Measurements from ENCODE around the gene TMEM238L.

Gene TMEM238L

DNA sequence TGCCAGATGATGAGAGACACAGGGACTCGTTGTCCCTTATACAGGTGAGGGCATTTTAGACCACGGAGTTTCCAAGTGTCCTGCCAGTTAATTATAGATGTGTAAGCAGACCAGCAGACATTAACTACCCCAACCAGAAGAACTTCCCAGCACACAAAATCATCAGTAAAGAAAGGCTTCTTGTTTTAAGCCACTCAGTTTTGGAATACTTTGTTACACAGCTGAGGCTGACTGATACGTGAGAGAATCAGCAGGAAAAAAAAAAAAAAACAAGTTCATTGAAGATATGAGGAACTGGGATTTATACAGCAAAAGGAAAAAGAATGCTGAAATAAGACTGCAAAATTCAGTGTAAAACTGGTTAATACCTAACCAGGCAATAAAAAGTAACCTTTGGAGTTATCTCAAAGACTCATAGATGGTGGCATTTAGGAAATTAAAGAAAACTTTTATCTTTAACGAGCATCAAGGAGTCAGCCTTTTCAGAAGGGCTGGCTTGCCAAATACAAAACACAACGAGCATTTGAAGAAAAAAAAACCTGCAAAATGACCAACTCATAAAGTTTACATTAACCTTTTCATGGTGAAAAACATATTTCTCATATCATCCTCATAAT, 28.1 kb downstream of the TMEM238L start:
- no peak for DNase-seq (ENCODE audit: low read depth in 1 of 2, low spot score in 1 of 2)

DNA sequence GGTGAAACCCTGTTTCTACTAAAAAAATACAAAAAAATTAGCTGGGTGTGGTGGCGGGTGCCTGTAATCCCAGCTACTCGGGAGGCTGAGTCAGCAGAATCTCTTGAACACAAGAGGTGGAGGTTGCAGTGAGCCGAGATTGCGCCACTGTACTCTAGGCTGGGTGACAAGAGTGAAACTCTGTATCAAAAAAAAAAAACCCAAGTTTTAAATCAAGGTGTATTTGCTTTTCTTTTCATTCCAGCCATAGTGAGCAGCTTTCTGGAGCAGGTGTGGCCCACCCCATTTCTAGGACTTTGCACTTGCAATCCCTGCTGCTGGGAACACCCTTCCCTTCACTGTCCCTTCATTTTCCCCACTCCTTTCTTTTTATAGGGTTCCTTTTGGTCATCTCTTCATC, 28.8 kb downstream of the TMEM238L start:
- DNase-seq (ENCODE audit: low read depth in 1 of 2, low spot score in 1 of 2) = no peak

DNA sequence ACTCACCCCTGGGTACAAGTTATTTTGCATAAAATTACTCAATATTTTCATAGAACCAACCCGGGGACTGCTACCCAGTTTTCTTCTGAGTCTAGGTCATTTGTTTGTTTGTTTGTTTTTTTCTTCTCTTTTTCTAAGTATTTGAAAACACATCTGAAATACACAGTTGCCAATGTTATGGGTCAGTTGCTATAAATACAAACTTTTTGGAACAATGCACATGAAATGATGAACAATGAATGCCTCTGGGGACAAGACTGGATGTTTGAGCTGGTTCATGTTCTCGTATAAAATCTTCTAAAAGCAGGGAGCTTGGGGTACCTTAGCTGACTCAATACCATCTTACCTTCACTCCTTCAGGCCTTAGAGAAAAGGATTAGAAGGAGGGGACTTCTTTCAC, 30.5 kb downstream of the TMEM238L start:
- DNase-seq (ENCODE audit: low read depth in 1 of 2, low spot score in 1 of 2) = no peak

DNA sequence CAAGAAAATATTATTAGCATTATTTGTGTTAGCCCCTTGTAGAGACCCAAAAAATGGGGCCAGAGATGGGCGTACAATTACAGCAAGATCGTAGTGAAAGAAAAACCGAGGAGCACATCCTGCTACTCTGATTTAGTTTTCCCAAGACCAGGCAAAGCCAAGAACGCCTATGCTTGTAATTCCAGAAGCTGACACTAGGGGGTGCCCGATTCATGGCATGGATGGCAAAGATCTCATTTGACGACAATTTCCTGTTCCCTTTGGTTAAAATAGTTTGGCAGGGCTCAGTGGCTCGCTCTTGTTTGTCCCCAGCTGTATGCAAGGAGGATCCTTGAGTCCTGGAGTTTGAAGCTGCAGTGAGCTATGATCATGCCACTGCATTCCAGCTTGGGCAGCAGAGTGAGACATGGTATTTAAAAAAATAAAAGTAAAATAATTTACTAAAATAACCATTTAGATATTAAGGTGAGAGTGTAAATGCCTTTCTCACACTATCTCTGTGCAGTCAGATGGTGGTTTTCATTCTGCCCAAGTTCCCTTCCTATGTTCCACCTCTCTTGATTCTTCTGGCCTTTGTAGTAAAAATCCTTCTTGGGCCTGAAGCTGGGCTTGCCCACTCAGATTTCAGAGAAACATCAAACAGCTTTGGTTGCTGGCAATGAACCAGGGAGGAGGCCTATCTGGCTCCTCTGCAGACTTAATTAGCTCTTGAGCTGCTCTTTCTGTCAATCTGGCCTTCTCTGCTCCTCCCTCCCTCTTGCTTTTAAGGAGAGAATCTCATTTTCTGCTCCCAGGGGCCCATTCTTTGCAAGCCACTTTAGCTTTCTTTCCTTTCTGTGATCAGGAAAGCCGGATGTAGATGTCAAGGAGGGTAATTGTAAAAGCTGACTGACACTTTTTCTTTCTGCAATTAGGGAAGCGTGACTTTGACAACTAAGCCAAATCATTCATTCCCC, 31.2 kb downstream of the TMEM238L start:
- no peak for DNase-seq (ENCODE audit: low read depth in 1 of 2, low spot score in 1 of 2)

DNA sequence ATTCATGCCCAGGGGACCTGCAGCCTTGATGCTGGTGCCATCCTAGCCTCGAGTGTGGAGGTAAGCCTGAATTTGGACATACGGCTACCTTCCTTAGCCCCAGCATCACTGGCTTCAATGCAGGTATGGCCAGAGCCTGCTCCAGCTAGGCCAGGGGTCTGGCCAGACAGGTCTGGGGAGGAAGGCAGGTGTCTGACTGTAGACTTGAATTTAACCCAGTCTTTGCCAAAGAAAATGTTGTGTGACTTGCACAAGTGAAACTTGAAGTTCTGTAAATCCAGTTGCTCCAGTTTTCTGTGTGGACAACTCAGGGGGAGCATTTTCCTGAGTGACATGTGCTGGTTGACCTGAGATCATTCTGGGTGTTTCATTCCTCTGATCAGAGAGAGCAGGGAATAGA, 32.8 kb downstream of the TMEM238L start:
- DNase-seq (ENCODE audit: low read depth in 1 of 2, low spot score in 1 of 2) = no peak

DNA sequence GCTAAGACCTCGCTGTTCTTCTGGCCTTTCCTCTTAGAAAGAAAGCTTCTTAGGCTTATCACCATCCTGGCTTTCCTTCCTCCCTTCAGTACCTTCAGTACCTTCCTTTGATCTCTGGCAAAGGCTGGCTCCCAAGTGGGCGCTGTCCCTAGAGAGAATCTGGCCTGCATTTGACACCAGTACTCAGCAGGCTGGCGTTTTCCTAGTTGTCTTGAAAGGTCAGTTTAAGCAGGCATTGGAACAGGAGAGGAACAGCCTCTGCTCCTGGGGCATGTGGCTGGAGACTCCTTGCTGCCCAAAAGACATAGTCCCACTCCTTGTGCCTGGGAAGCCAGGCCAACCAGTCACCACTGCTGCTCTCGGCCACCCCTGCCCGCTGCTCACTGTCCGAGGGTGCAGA, 34.1 kb downstream of the TMEM238L start:
- DNase-seq (ENCODE audit: low read depth in 1 of 2, low spot score in 1 of 2) = no peak

DNA sequence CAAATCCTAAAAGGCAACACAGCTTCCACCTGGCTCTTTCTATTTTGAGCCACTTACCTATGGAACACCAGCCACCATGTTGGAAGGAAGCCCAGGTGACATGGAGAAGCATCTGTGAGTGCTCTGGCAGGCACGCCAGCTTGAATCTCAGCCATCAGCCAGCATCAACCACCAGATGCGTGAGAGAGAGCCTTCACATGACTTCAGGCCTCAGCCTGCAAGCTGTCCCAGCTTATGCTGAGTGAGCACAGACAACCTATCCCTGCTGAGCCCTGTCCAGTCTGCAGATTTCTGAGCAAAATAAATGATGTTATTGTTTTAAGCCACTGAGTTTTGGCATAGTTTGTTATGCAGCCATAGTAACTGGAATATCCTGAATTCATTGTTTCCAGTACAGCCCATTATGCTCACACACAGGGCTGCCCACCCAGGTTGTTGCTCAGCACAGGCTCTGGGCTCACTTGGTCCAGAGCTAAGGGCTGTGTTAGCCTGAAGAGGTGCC, 35.1 kb downstream of the TMEM238L start:
- DNase-seq (ENCODE audit: low read depth in 1 of 2, low spot score in 1 of 2) = no peak

DNA sequence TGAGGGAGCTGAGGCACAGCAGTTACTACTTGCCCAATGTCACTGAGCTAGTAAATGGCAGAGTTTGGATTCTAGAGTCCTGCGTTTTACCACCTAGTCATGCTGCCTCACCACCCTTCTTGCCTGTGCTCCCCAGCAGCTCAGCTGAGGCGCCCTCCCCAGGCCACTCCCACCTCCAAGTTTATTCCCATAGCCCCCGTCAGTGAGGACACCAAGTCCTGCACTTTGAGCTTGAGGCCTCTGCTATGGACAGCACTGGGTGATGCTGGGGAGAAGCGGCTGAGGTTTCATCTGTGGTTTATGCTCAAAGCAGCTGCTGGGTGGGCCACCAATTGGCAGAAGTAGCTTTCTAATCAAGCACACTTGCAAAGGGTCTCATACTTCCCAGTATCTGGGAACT, 36.7 kb downstream of the TMEM238L start:
- no peak for DNase-seq (ENCODE audit: low read depth in 1 of 2, low spot score in 1 of 2)

DNA sequence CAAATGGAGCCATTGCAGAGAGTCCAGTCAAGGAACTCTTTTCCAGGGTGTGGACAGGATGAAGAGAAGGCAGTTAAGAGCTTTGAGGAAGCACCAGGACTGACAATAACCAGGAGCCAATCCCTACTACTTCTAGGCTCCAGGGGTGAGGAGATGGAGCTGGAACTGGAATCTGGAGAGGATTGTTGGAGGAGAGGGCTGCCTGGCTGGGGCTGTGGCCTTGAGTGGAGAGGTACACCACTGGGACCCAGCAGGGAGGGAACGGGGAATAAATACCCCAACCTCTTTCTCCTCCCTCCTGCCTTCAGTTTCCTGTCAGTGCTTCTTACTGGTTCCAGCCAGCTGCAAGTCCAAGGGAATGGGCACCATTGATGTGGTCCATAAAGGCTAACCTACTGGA, 41.9 kb downstream of the TMEM238L start:
- no peak for DNase-seq (ENCODE audit: low read depth in 1 of 2, low spot score in 1 of 2)

DNA sequence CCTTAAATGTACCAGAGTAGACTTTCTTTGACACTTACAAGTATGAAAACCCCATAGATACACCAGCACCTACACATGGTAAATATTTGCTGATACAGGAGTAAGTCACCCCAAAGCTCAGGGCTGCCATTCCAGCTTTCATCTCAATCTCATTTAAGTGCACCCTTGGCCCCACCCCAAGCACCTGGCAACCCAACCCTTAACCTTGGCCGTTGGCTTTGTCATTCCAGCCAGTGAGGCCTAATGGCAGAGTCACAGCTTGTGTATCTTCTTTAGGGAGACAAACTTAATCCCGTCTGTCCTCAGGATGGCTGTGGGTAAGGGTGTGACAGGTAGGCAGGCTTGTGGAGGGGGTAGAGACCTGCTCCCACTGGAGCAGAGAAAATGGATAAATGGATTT, 42.6 kb downstream of the TMEM238L start:
- DNase-seq (ENCODE audit: low read depth in 1 of 2, low spot score in 1 of 2) = no peak

DNA sequence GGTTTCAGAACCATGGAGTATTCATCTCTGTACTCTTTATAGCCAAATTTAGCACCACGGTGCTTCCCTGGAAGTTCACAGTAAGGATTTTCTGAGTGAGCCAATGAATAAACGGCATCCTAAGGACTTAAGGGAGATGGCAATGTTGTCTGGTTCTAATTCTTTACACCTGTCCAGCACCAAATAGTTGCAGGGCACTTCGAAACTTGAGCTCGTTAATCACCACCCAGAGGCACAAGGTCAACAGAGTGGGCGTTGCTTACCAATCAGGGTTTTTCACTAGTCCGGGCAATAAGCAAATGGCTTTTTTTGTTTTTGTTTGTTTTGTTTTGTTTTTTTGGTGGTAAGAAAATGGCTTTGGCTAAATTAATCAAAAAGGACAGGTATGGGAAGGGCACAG, 45.8 kb downstream of the TMEM238L start:
- no peak for DNase-seq (ENCODE audit: low read depth in 1 of 2, low spot score in 1 of 2)

DNA sequence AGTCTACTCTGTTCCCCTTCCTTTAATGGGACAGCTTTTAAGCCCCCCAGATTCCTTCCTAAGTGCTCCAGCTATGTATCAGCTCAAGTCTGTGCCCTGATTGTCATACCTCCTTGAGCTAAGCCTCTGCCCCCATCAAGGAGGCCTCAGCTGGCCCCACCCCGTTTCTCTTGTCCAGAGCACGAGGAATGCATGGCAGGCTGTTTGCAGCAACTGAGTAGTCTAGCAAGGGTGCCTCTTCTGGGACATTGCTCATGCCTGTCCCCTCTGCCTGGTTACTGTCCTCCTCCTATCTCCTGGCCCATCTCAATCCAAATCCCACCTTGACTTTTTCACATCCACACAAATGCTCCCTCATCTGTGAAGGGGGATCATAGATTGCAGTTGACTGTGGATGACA, 46.3 kb downstream of the TMEM238L start:
- no peak for DNase-seq (ENCODE audit: low read depth in 1 of 2, low spot score in 1 of 2)

DNA sequence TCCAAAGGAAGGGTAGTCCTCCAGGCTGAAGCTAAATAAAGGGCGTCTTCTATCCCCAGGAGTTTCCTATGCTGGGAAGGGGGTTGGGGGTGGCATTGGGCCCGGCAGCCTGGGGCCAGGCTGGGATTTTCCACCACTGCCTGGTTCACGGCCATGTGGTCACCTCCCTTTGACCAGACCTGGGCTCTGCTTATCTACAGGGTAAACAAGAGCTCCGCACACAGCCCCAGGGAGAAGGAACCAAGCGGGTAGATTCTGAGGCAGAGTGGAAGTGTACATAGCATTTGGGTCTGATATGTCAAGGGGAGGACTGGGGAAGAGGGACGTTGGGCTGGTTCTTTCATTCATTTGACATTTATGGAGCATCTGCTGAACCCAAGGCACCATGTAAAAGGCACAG, 46.8 kb downstream of the TMEM238L start:
- no peak for DNase-seq (ENCODE audit: low read depth in 1 of 2, low spot score in 1 of 2)

DNA sequence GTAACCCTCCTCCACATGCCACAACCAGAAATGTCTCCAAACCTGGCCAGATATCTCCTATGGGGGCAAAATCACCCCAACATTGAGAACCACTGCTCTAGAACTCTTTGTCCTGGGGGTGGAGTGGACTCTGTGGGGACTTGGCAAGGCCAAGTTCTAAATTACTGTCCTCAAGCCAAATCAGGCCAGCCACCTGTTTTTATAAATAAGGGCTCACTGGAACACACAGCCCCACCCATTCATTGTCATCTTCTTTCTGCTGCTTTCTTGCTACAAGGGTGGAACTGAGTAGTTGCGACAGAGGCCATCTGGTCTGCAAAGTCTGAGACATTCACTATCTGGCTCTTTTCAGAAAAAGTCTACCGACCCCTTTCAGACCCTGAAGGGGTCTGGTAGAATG, 47.3 kb downstream of the TMEM238L start:
- DNase-seq (ENCODE audit: low read depth in 1 of 2, low spot score in 1 of 2) = no peak

DNA sequence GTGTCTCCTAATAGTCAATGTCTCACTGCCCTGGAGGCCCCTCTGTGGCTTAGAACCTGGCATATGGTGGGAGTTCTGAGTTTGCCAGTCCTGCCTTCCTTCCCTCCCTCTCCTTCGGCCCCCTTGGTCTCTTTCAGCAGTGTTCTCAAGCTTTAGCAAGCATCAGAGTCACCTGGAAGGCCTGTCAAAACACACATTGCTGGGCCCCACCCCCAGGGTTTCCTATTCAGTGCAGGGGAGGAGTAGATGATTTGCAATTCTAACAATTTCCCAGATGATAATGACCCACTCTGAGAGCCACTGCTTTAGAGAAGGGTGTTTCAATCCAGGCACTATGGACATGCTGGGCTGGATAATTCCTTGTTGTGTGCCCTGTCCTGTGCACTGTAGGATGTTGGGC, 47.7 kb downstream of the TMEM238L start:
- no peak for DNase-seq (ENCODE audit: low read depth in 1 of 2, low spot score in 1 of 2)

DNA sequence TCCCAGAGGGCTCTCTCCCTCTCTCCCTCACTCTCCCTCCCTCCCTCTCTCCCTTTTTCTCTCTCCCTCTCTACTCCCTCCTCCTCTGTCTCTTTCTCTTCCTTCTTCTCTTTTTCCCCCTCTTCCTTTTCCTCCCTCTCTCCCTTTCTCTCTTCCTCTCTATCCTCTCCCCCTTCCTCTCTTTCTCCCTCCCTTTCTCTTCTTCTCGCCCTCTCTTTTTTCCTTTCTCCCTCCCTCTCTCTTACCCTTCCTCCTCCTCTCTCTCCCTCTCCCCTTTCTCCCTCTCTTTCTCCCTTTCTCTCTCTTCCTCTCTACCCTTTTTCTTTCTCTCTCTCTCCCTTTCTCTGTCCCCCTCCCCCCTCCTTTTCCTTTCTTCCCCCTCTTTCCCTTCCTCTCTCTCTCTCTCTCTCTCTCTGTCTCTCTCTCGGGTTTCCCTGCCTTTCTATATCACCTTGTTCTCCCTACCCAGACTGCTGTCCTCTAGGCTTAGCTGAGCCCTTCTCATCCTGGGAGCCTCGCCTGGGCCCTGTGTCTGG, 48.2 kb downstream of the TMEM238L start:
- DNase-seq (ENCODE audit: low read depth in 1 of 2, low spot score in 1 of 2) = no peak

DNA sequence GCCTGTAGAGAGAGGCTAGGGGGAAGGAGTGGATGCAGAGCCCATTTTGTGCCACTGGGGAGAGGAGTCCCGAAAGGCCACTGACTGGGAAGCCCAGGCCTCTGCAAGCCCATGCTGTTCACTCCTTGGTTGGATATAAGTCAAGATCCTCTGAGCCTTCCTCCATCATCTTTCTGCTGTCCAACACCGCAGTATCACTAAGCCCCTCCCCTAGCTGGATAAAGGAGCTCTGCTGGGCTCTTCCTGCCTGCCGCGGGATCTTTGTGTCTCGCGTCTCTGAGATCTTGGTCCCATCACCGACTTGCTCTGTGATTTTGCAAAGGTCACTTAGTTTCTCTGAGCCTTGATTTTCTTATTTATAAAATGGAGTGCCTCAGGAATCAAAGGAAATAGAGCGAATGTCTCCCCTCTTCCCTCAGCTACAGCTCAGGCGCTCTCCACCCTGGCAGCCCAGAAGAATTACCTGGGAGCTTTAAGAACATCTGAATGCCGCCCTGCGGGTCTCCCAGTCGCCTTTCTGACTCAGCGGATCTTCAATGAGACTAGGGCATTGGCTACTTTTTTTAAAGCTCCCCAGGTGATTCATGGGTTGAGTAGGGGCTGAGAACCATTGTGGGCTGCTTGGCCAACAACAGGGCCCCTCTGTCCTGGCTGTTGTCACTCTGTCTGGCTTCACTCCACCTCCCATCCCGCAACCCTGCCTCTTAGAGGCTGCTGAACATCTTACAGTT, 48.9 kb downstream of the TMEM238L start:
- no peak for DNase-seq (ENCODE audit: low read depth in 1 of 2, low spot score in 1 of 2)

DNA sequence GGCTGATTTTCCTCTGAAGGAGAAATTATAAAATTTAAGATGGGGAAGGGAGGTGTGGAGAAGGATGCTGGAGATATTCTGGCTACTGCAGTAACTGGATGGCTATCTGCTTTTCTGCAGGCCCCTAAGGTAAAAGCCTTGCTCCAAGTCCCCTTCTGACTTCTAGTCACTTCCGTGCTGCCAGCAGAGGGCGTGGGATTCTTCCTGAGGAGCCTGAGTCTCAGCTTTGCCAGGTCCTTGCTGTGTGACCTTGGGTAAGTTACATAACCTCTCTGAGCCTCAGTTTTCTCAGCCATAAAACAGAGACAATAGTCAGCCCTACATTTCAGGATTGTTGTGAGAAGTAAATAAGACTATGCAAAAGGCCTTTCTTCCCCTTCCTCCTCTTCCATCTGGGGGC, 49.8 kb downstream of the TMEM238L start:
- no peak for DNase-seq (ENCODE audit: low read depth in 1 of 2, low spot score in 1 of 2)

DNA sequence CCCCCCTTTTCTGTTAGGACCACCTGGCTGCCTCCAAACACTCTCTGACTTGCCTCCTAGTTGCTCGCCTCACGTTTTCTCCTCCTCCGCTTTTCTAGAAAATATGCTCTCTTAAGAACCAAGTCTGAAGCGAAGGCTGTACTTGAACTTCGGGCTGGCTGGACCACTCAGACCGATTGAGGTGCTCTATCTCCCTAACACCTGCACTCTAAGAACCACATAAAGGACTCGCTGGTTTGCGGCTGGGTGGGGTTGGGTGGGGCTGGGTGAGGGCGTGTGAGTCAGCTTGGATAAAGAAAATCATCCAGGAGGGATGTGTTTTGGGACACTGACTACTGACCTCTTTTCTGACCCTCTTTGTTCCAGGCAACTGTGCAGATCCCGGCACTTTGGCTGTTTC, 51.2 kb downstream of the TMEM238L start:
- no peak for DNase-seq (ENCODE audit: low read depth in 1 of 2, low spot score in 1 of 2)

DNA sequence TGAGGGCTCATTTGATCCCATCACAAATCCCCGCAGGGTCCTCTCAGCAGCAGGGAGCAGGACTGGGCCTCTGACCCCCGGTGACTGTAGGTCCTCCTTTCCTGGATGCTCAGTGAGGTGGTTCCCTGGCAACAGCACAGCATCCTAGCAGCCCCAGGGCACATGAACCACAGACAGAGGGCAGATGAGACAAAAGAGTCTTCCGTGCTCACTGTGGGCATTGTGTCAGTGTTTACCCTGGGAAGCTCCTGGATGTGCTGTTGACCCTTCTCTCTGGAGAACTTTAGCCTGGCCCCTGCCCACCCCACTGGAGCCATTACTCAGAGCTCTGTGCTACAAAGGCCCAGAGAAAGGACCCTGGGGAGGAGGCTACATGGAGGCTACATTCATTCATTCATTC, 52.3 kb downstream of the TMEM238L start:
- DNase-seq (ENCODE audit: low read depth in 1 of 2, low spot score in 1 of 2) = no peak

DNA sequence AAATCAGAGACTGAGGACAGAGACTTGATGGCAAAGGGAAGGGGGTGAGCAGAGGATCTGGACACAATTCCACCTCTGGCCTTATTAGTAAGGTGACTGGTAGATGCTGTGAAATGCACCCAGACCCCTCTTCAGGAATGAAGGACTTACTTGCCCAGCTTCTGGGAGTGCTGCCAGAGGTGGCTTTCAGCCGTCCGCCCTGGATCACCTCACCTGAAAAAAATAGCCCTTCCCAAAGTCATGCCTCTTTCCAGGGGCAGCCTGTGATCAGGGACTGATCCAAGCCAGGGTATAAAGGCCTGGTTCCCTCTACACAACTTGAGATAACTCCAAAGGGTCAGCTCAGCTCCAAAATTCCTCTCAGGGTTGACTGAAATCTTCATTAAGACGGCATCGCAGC, 53.7 kb downstream of the TMEM238L start:
- no peak for DNase-seq (ENCODE audit: low read depth in 1 of 2, low spot score in 1 of 2)

All from stimulated activated CD4-positive, alpha-beta T cell treated with anti-CD3 and anti-CD28 coated beads, Interleukin-15, amount 100 ng/mL, for 1 hour (primary cell).